HCT116 (cell line): ENCODE results near the gene TIMM44. TPM values are rescaled to one million over a fixed set of nuclear protein-coding genes. Genes with fewer than 3 reads are reported as not detected.

ENCODE experiments used
- ATAC-seq: fragments of 200-7000 bp; cut with Tn5 transposase; 2 replicates; pipeline ENCODE4 v1.9.1; 2020; ENCODE audit warnings: mild to moderate bottlenecking, moderate library complexity
- BruUV-seq: library from RNA; stranded (reverse); fragments of 400-500 nt; replicated peaks from 2 replicates; lab custom pipeline; 2021; lab: Mats Ljungman, UMichigan
- CTCF ChIA-PET: fragments of 300-600 bp; sonication (Branson Sonifier 250); formaldehyde crosslinking; loops from one replicate; lab custom pipeline; 2021; ENCODE audit warnings: antibody characterized with exemption; lab: Charles Lee
- POLR2A ChIA-PET: fragments of 300-600, 350-600 bp; sonication (Branson Sonifier 250); formaldehyde crosslinking; loops from one replicate; lab custom pipeline; 2021; ENCODE audit warnings: antibody characterized with exemption; lab: Charles Lee
- RAD21 ChIA-PET, 2 experiments: fragments of 300-600 bp; sonication (Branson Sonifier 250); formaldehyde crosslinking; loops; one replicate each; lab custom pipeline; 2023; ENCODE audit warnings: low total read pairs in 2 of 2; ENCODE audit not compliant: uncharacterized antibody in 2 of 2, unreplicated experiment in 2 of 2, low non-redundant PET in 1 of 2; lab: Charles Lee
- DNase-seq: peaks from one replicate; pipeline ENCODE4 v3.0.0-alpha.2; 2010; ENCODE audit warnings: low read depth, low spot score
- H2AFZ ChIP-seq: fragments of 200-600 bp; shearing (Covaris generic), sonication (generic); 2 replicates; pipeline ENCODE4 v1.6.1; 2017; ENCODE audit warnings: low read depth, mixed run types, mixed read lengths, antibody characterized with exemption, low read length; ENCODE audit not compliant: poor library complexity, severe bottlenecking
- H3K27ac ChIP-seq: 2 replicates; pipeline ENCODE4 v1.5.1; 2012; ENCODE audit warnings: low read depth, low read length
- H3K27me3 ChIP-seq: fragments of 200-600 bp; sonication (generic); 2 replicates; pipeline ENCODE4 v1.6.1; 2016; ENCODE audit warnings: mixed run types, low read length, mixed read lengths; ENCODE audit not compliant: insufficient read depth
- H3K36me3 ChIP-seq, 2 experiments: fragments of 200-500 bp in 1 of 2; fragments of 200-600 bp in 1 of 2; sonication (Bioruptor generic) in 1 of 2; sonication (generic) in 1 of 2; 2 replicates each; pipeline versions ENCODE4 v1.5.1 to v1.6.1; 2014 to 2016; ENCODE audit warnings: low read length in 2 of 2, inconsistent platforms in 1 of 2, mixed read lengths in 1 of 2, mixed run types in 1 of 2; ENCODE audit not compliant: insufficient read depth in 2 of 2, control insufficient read depth in 1 of 2
- H3K4me1 ChIP-seq, 2 experiments: fragments of 200-600 bp in 1 of 2; sonication (generic) in 1 of 2; 2 replicates each; pipeline versions ENCODE4 v1.5.1 to v1.6.1; 2012 to 2017; ENCODE audit warnings: low read length in 2 of 2, inconsistent platforms in 1 of 2, mild to moderate bottlenecking in 1 of 2, mixed read lengths in 1 of 2, mixed run types in 1 of 2, moderate library complexity in 1 of 2; ENCODE audit not compliant: insufficient read depth in 2 of 2, control insufficient read depth in 1 of 2
- H3K4me2 ChIP-seq: fragments of 200-600 bp; sonication (generic); 2 replicates; pipeline ENCODE4 v1.6.1; 2017; ENCODE audit warnings: mixed run types, low read length, mixed read lengths
- H3K4me3 ChIP-seq, 2 experiments: fragments of 200-600 bp in 1 of 2; sonication (generic) in 1 of 2; replicated peaks in 1 of 2; 2 replicates each; pipeline ENCODE4 v1.5.1; 2011 to 2016; ENCODE audit warnings: low read length in 2 of 2, control low read depth in 1 of 2, low read depth in 1 of 2, mild to moderate bottlenecking in 1 of 2, mixed read lengths in 1 of 2, mixed run types in 1 of 2
- H3K79me2 ChIP-seq: fragments of 200-600 bp; sonication (generic); 2 replicates; pipeline ENCODE4 v1.6.1; 2017; ENCODE audit warnings: mild to moderate bottlenecking, mixed run types, low read length, moderate library complexity, mixed read lengths; ENCODE audit not compliant: insufficient read depth
- H3K9ac ChIP-seq: fragments of 200-600 bp; sonication (generic); 2 replicates; pipeline ENCODE4 v1.6.1; 2016; ENCODE audit warnings: low read length, mixed read lengths
- H3K9me2 ChIP-seq: fragments of 200-600 bp; sonication (generic), shearing (Covaris generic); 2 replicates; pipeline ENCODE4 v1.6.1; 2017; ENCODE audit warnings: mixed run types, mild to moderate bottlenecking, moderate library complexity; ENCODE audit not compliant: insufficient read depth
- H3K9me3 ChIP-seq, 2 experiments: fragments of 200-500 bp in 1 of 2; fragments of 200-600 bp in 1 of 2; sonication (Bioruptor generic) in 1 of 2; sonication (generic) in 1 of 2; 2 replicates each; pipeline ENCODE4 v1.6.1; 2014 to 2017; ENCODE audit warnings: low read length in 2 of 2, mixed read lengths in 2 of 2, inconsistent platforms in 1 of 2, low read depth in 1 of 2, mild to moderate bottlenecking in 1 of 2, mixed run types in 1 of 2, moderate library complexity in 1 of 2; ENCODE audit not compliant: control insufficient read depth in 1 of 2, insufficient read depth in 1 of 2
- H4K20me1 ChIP-seq: fragments of 200-600 bp; sonication (generic), shearing (Covaris generic); 2 replicates; pipeline ENCODE4 v1.6.1; 2017; ENCODE audit warnings: mixed run types, mild to moderate bottlenecking, moderate library complexity; ENCODE audit not compliant: insufficient read depth
- CBX3 ChIP-seq: IDR thresholded peaks from 2 replicates; pipeline ENCODE4 v1.6.1; 2012; ENCODE audit warnings: low read depth
- CEBPB ChIP-seq: IDR thresholded peaks from 2 replicates; pipeline ENCODE4 v1.6.1; 2012; ENCODE audit warnings: low read depth
- EGR1 ChIP-seq: IDR thresholded peaks from 2 replicates; pipeline ENCODE4 v1.6.1; 2012; ENCODE audit warnings: low read depth
- EZH2phosphoT487 ChIP-seq: fragments of 200-600 bp; IDR thresholded peaks from 2 replicates; pipeline ENCODE4 v1.6.1; 2018; ENCODE audit warnings: antibody characterized with exemption, borderline replicate concordance
- JUND ChIP-seq: IDR thresholded peaks from 2 replicates; pipeline ENCODE4 v1.6.1; 2012
- POLR2AphosphoS5 ChIP-seq: IDR thresholded peaks from 2 replicates; pipeline ENCODE4 v1.6.1; 2011; ENCODE audit warnings: mild to moderate bottlenecking, low read depth, low read length, moderate library complexity
- RAD21 ChIP-seq: IDR thresholded peaks from 2 replicates; pipeline ENCODE4 v1.6.1; 2012; ENCODE audit warnings: low read depth, mild to moderate bottlenecking
- SIN3A ChIP-seq: IDR thresholded peaks from 2 replicates; pipeline ENCODE4 v1.6.1; 2012; ENCODE audit warnings: low read depth
- SP1 ChIP-seq: IDR thresholded peaks from 2 replicates; pipeline ENCODE4 v1.6.1; 2012; ENCODE audit warnings: low read depth
- SRF ChIP-seq: IDR thresholded peaks from 2 replicates; pipeline ENCODE4 v1.6.1; 2012; ENCODE audit warnings: low read depth
- TCF7L2 ChIP-seq: IDR thresholded peaks from 2 replicates; pipeline ENCODE4 v1.7.0; 2011; ENCODE audit warnings: borderline replicate concordance, inconsistent platforms; ENCODE audit not compliant: insufficient read depth, insufficient read length; ENCODE audit errors: extremely low read depth
- ZNF274 ChIP-seq: fragments of 200-500 bp; sonication (Bioruptor generic); IDR thresholded peaks from 2 replicates; pipeline ENCODE4 v1.6.1; 2014; ENCODE audit warnings: mild to moderate bottlenecking, low read depth, low read length, inconsistent platforms
- intact Hi-C: fragments of 100-400 bp; cut with micrococcal nuclease; formaldehyde crosslinking; loops from 2 replicates; pipeline ENCODE4 v1.10.0; 2022
- total RNA-seq: library from RNA; stranded (reverse); gene quantifications from one replicate; pipeline ENCODE4 v1.2.1, GENCODE V29; 2021; ENCODE audit not compliant: unreplicated experiment
- TF ChIP-seq, protein P1 (sequence below), 3 experiments: fragments of 200-600 bp in 1 of 3; sonication (generic) in 1 of 3; IDR thresholded peaks in 2 of 3; conservative IDR thresholded peaks in 1 of 3; 2 replicates each; pipeline ENCODE4 v1.5.1; 2012 to 2017; ENCODE audit warnings: low read depth in 2 of 3, low read length in 2 of 3, antibody characterized with exemption in 1 of 3, borderline replicate concordance in 1 of 3, control low read depth in 1 of 3, mild to moderate bottlenecking in 1 of 3, mixed read lengths in 1 of 3, mixed run types in 1 of 3, moderate library complexity in 1 of 3; ENCODE audit not compliant: insufficient read depth in 1 of 3
- TF ChIP-seq, protein P2 (sequence below): IDR thresholded peaks from 2 replicates; pipeline ENCODE4 v1.6.1; 2012; ENCODE audit warnings: low read depth
- TF ChIP-seq, protein P3 (sequence below): IDR thresholded peaks from 2 replicates; pipeline ENCODE4 v1.6.1; 2011; ENCODE audit warnings: mild to moderate bottlenecking, low read length, moderate library complexity; ENCODE audit not compliant: insufficient replicate concordance; ENCODE audit errors: extremely low read depth
- TF ChIP-seq, protein P4 (sequence below): IDR thresholded peaks from 2 replicates; pipeline ENCODE4 v1.6.1; 2012

The TIMM44 gene
- total RNA-seq, 1 experiment from 2014 or later, result 136 TPM

DNA sequence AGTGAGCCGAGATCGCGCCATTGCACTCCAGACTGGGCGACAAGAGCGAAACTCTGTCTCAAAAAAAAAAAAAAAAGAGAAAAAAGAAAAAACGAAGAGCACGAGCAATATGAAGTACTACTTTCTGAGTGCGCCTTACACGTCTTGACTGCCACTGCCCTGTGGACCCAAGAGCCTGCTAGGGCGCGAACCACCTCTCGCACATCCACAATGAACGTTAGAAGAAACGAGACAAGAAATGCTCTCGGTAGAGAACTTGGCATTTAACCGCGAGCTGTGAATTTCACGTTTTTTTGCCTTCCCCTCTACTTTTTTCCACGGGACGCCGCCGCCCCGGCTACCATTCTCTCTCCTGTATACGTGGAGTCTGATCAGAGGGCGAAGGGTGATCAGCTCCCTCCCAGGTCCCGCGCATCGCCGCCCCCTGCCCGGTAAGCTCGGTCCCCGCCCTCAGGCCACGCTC is 454 bp downstream of the TIMM44 start:
- RAD21 ChIA-PET, result interaction anchor here in 1 of 2 experiments (1.6 kb wide), 1 partner anchor 212 kb away, joined by 3 read pairs; no protein-coding TSS in a partner anchor
- ATAC-seq, result no peak
- no peak for DNase-seq

More for the DNA sequence above, 454 bp downstream of the TIMM44 start:
- intact Hi-C loops, result loop anchor here (5.0 kb wide), 1 partner anchor 214 kb away; no protein-coding TSS in a partner anchor
- H3K79me2 ChIP-seq, result peaks cover 48% of the 10 kb centered on the region
- BruUV-seq, result no TSS peak
- H3K4me2 ChIP-seq, result peak overlapping the region; percentile 92
- H3K27me3 ChIP-seq, result no peaks in the 10 kb centered on the region
- H3K9ac ChIP-seq, result peak overlapping the region; percentile 96
- H3K36me3 ChIP-seq, result peaks cover 13 to 19% of the 10 kb centered on the region in 2 experiments; a peak in 3 of 4 replicates
- CTCF ChIA-PET, result interaction anchor here (0.6 to 2.4 kb wide), 16 partner anchors 8 to 393 kb away, joined by 3 to 30 read pairs (median 5); partner anchors contain the start of gene SNAPC2
- H3K4me1 ChIP-seq, result peaks cover 13 to 25% of the 10 kb centered on the region in 2 experiments
- POLR2A ChIA-PET, result interaction anchor here (0.7 to 2.5 kb wide), 17 partner anchors 9 to 308 kb away, joined by 3 to 23 read pairs (median 4); partner anchors contain the start of gene SNAPC2
- H4K20me1 ChIP-seq, result no peaks in the 10 kb centered on the region
- peak overlapping the region; percentile 96 to 99 for H3K4me3 ChIP-seq
- TF ChIP-seq SIN3A (no peak), RAD21 (no peak), SRF (no peak), CBX3 (no peak), JUND (no peak), SP1 (no peak), POLR2AphosphoS5 (no peak), CEBPB (no peak), ZNF274 (no peak), EZH2phosphoT487 (no peak), EGR1 (no peak), TCF7L2 (no peak)
- TF ChIP-seq, protein P1, sequence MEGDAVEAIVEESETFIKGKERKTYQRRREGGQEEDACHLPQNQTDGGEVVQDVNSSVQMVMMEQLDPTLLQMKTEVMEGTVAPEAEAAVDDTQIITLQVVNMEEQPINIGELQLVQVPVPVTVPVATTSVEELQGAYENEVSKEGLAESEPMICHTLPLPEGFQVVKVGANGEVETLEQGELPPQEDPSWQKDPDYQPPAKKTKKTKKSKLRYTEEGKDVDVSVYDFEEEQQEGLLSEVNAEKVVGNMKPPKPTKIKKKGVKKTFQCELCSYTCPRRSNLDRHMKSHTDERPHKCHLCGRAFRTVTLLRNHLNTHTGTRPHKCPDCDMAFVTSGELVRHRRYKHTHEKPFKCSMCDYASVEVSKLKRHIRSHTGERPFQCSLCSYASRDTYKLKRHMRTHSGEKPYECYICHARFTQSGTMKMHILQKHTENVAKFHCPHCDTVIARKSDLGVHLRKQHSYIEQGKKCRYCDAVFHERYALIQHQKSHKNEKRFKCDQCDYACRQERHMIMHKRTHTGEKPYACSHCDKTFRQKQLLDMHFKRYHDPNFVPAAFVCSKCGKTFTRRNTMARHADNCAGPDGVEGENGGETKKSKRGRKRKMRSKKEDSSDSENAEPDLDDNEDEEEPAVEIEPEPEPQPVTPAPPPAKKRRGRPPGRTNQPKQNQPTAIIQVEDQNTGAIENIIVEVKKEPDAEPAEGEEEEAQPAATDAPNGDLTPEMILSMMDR (IDR thresholded peaks at IDR 0.05 in 2 of 3, conservative IDR thresholded peaks at IDR 0.05 in 1 of 3; ENCODE audit: borderline replicate concordance in 1 of 3, insufficient read depth in 1 of 3, low read depth in 2 of 3, low read length in 2 of 3), result no peak
- TF ChIP-seq, protein P2, sequence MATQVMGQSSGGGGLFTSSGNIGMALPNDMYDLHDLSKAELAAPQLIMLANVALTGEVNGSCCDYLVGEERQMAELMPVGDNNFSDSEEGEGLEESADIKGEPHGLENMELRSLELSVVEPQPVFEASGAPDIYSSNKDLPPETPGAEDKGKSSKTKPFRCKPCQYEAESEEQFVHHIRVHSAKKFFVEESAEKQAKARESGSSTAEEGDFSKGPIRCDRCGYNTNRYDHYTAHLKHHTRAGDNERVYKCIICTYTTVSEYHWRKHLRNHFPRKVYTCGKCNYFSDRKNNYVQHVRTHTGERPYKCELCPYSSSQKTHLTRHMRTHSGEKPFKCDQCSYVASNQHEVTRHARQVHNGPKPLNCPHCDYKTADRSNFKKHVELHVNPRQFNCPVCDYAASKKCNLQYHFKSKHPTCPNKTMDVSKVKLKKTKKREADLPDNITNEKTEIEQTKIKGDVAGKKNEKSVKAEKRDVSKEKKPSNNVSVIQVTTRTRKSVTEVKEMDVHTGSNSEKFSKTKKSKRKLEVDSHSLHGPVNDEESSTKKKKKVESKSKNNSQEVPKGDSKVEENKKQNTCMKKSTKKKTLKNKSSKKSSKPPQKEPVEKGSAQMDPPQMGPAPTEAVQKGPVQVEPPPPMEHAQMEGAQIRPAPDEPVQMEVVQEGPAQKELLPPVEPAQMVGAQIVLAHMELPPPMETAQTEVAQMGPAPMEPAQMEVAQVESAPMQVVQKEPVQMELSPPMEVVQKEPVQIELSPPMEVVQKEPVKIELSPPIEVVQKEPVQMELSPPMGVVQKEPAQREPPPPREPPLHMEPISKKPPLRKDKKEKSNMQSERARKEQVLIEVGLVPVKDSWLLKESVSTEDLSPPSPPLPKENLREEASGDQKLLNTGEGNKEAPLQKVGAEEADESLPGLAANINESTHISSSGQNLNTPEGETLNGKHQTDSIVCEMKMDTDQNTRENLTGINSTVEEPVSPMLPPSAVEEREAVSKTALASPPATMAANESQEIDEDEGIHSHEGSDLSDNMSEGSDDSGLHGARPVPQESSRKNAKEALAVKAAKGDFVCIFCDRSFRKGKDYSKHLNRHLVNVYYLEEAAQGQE, result no peak
- TF ChIP-seq, protein P3, sequence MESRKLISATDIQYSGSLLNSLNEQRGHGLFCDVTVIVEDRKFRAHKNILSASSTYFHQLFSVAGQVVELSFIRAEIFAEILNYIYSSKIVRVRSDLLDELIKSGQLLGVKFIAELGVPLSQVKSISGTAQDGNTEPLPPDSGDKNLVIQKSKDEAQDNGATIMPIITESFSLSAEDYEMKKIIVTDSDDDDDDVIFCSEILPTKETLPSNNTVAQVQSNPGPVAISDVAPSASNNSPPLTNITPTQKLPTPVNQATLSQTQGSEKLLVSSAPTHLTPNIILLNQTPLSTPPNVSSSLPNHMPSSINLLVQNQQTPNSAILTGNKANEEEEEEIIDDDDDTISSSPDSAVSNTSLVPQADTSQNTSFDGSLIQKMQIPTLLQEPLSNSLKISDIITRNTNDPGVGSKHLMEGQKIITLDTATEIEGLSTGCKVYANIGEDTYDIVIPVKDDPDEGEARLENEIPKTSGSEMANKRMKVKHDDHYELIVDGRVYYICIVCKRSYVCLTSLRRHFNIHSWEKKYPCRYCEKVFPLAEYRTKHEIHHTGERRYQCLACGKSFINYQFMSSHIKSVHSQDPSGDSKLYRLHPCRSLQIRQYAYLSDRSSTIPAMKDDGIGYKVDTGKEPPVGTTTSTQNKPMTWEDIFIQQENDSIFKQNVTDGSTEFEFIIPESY, result no peak
- TF ChIP-seq, protein P4, sequence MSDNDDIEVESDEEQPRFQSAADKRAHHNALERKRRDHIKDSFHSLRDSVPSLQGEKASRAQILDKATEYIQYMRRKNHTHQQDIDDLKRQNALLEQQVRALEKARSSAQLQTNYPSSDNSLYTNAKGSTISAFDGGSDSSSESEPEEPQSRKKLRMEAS, result no peak
- H3K9me3 ChIP-seq, result no peaks in the 10 kb centered on the region
- H3K9me2 ChIP-seq, result no peaks in the 10 kb centered on the region
- H3K27ac ChIP-seq, result peak overlapping the region; percentile 77
- no peak overlapping the region for H2AFZ ChIP-seq
